ENCODE measurements around the gene BAAT.
A peak's percentile ranks its signal among the peaks of the same experiment; 100 is the strongest.

- no peak for TF ChIP-seq REPIN1 (CRISPR knock-in tag; IDR thresholded peaks at IDR 0.05; ENCODE audit: borderline replicate concordance, low read depth)
- no peak; the same call in 1 of the 2 replicates for TF ChIP-seq ATF6 (CRISPR knock-in tag; conservative IDR thresholded peaks at IDR 0.05)
- peak; percentile 80; the same call in 1 of the 2 replicates for TF ChIP-seq HNF1A (IDR thresholded peaks at IDR 0.05; ENCODE audit: low read depth)
- TF ChIP-seq HNF1A (CRISPR knock-in tag; IDR thresholded peaks at IDR 0.05; ENCODE audit: borderline replicate concordance) = peak; percentile 85; the same call in 1 of the 2 replicates
- TF ChIP-seq ZKSCAN8 (CRISPR knock-in tag; IDR thresholded peaks at IDR 0.05; ENCODE audit: borderline replicate concordance) = peak; percentile 72
- TF ChIP-seq ZNF549 (CRISPR knock-in tag; IDR thresholded peaks at IDR 0.05) = no peak
- no peak for TF ChIP-seq TEAD2 (CRISPR knock-in tag; IDR thresholded peaks at IDR 0.05)
- no peak for TF ChIP-seq ZNF10 (CRISPR knock-in tag; IDR thresholded peaks at IDR 0.05; ENCODE audit: borderline replicate concordance, low read depth)
- TF ChIP-seq CTCF (CRISPR knock-in tag; IDR thresholded peaks at IDR 0.05) = no peak
- TF ChIP-seq ETV6 (CRISPR knock-in tag; conservative IDR thresholded peaks at IDR 0.05) = no peak
- TF ChIP-seq BATF2 (CRISPR knock-in tag; IDR thresholded peaks at IDR 0.05) = no peak
- no peak for TF ChIP-seq E2F1 (CRISPR knock-in tag; IDR thresholded peaks at IDR 0.05)
- 0 out of 2 replicates have a peak, but pooled peaks have one; percentile 14 for TF ChIP-seq ZNF766 (CRISPR knock-in tag; IDR thresholded peaks at IDR 0.05; ENCODE audit: borderline replicate concordance)
Measured at GRCh38 chr9:101354143-101354764, 30.6 kb downstream of the BAAT start.

Measured in HepG2 (cell line).